GM19463 (cell line): ENCODE measurements around the gene SPTA1.

Source experiments
- ATAC-seq: cut with Tn5 transposase; IDR thresholded peaks from one replicate; pipeline ENCODE4 v1.9.1; 2021; ENCODE audit warnings: mild to moderate bottlenecking, moderate library complexity; ENCODE audit not compliant: unreplicated experiment

The SPTA1 gene

GRCh38 chr1:158579733-158580132 lies 106.8 kb downstream of the SPTA1 start, which contains the start of gene OR10X1:
Gene OR10X1, minus strand, starts transcription at chr1:158579899. Its CDS starts 0 bp downstream, at chr1:158579899.
- no peak for ATAC-seq

GRCh38 chr1:158577561-158577960 lies 109.0 kb downstream of the SPTA1 start:
- no peak for ATAC-seq

- ATAC-seq = no peak
These were observed 114.3 kb downstream of the SPTA1 start for GRCh38 chr1:158572226-158572625.

GRCh38 chr1:158570480-158570879 lies 116.0 kb downstream of the SPTA1 start, which contains the start of gene OR6P1:
Gene OR6P1, minus strand, starts transcription at chr1:158570580. Its CDS starts 6,976 bp downstream, at chr1:158563604.
- ATAC-seq = no peak

- ATAC-seq = no peak
These were observed 121.9 kb downstream of the SPTA1 start for GRCh38 chr1:158564608-158565007.

- no peak for ATAC-seq
These were observed 122.7 kb downstream of the SPTA1 start for GRCh38 chr1:158563853-158564252.
